ENCODE data around the gene ZBTB38.

GRCh38 chr3:141346418-141346817, 21.9 kb upstream of the ZBTB38 start:
- TF ChIP-seq CTCF (conservative IDR thresholded peaks at IDR 0.05 in 1 of 2, IDR thresholded peaks at IDR 0.05 in 1 of 2; ENCODE audit: low read depth in 1 of 2, low read length in 2 of 2) (no peak), EZH2 (IDR thresholded peaks at IDR 0.05; ENCODE audit: low read length, missing control alignments) (no peak)
